HEK293 (cell line): Measurements from ENCODE around the gene SETD7.

Experiments
- SP3 ChIP-seq: fragments of 450-650 bp; formaldehyde crosslinking; IDR thresholded peaks from 2 replicates; pipeline ENCODE4 v1.5.1; 2016; ENCODE audit warnings: missing biosample characterization, missing genetic modification characterization
- YY1 ChIP-seq: fragments of 450-650 bp; formaldehyde crosslinking; IDR thresholded peaks from 2 replicates; pipeline ENCODE4 v1.5.1; 2018; ENCODE audit warnings: missing biosample characterization, missing genetic modification characterization
- ZBTB7A ChIP-seq: fragments of 450-650 bp; formaldehyde crosslinking; IDR thresholded peaks from 2 replicates; pipeline ENCODE4 v1.5.1; 2016; ENCODE audit warnings: low read depth, missing biosample characterization, missing genetic modification characterization
- ZNF121 ChIP-seq: fragments of 450-650 bp; formaldehyde crosslinking; IDR thresholded peaks from 2 replicates; pipeline ENCODE4 v1.5.1; 2016; ENCODE audit warnings: missing biosample characterization, missing genetic modification characterization
- ZNF138 ChIP-seq: fragments of 450-650 bp; formaldehyde crosslinking; IDR thresholded peaks from 2 replicates; pipeline ENCODE4 v1.5.1; 2016; ENCODE audit warnings: missing biosample characterization, missing genetic modification characterization, borderline replicate concordance
- ZNF16 ChIP-seq: fragments of 450-650 bp; formaldehyde crosslinking; IDR thresholded peaks from 2 replicates; pipeline ENCODE4 v1.5.1; 2016; ENCODE audit warnings: low read depth, missing biosample characterization, missing genetic modification characterization
- ZNF660 ChIP-seq: fragments of 450-650 bp; IDR thresholded peaks from 2 replicates; pipeline ENCODE4 v1.5.1; 2018; ENCODE audit warnings: missing biosample characterization, mild to moderate bottlenecking, missing genetic modification characterization
- ZSCAN18 ChIP-seq: fragments of 450-650 bp; formaldehyde crosslinking; IDR thresholded peaks from 2 replicates; pipeline ENCODE4 v1.5.1; 2016; ENCODE audit warnings: missing biosample characterization, missing genetic modification characterization
- TF ChIP-seq, protein P1 (sequence below): fragments of 450-650 bp; formaldehyde crosslinking; IDR thresholded peaks from 2 replicates; pipeline ENCODE4 v1.5.1; 2016; ENCODE audit warnings: missing biosample characterization, missing genetic modification characterization
- TF ChIP-seq, protein P2 (sequence below): fragments of 450-650 bp; formaldehyde crosslinking; IDR thresholded peaks from 2 replicates; pipeline ENCODE4 v1.5.1; 2016; ENCODE audit warnings: missing biosample characterization, missing genetic modification characterization
- TF ChIP-seq, protein P3 (sequence below): sonication (generic); formaldehyde crosslinking; IDR thresholded peaks from 2 replicates; pipeline ENCODE4 v1.8.1; 2022; ENCODE audit warnings: mild to moderate bottlenecking, moderate library complexity, missing genetic modification reagents

GRCh38 chr4:139537292-139537691, 18.7 kb downstream of the SETD7 start:
- TF ChIP-seq YY1 (tag by site-specific recombination) (no peak), ZNF16 (no peak), ZSCAN18 (no peak), ZBTB7A (tag by site-specific recombination) (no peak), SP3 (tag by site-specific recombination) (no peak), ZNF138 (tag by site-specific recombination) (no peak), ZNF121 (tag by site-specific recombination) (no peak), ZNF660 (tag by site-specific recombination) (no peak)
- TF ChIP-seq, protein P1, sequence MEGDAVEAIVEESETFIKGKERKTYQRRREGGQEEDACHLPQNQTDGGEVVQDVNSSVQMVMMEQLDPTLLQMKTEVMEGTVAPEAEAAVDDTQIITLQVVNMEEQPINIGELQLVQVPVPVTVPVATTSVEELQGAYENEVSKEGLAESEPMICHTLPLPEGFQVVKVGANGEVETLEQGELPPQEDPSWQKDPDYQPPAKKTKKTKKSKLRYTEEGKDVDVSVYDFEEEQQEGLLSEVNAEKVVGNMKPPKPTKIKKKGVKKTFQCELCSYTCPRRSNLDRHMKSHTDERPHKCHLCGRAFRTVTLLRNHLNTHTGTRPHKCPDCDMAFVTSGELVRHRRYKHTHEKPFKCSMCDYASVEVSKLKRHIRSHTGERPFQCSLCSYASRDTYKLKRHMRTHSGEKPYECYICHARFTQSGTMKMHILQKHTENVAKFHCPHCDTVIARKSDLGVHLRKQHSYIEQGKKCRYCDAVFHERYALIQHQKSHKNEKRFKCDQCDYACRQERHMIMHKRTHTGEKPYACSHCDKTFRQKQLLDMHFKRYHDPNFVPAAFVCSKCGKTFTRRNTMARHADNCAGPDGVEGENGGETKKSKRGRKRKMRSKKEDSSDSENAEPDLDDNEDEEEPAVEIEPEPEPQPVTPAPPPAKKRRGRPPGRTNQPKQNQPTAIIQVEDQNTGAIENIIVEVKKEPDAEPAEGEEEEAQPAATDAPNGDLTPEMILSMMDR (tag by site-specific recombination), result no peak
- TF ChIP-seq, protein P2, sequence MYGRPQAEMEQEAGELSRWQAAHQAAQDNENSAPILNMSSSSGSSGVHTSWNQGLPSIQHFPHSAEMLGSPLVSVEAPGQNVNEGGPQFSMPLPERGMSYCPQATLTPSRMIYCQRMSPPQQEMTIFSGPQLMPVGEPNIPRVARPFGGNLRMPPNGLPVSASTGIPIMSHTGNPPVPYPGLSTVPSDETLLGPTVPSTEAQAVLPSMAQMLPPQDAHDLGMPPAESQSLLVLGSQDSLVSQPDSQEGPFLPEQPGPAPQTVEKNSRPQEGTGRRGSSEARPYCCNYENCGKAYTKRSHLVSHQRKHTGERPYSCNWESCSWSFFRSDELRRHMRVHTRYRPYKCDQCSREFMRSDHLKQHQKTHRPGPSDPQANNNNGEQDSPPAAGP (tag by site-specific recombination), result no peak
- TF ChIP-seq, protein P3, sequence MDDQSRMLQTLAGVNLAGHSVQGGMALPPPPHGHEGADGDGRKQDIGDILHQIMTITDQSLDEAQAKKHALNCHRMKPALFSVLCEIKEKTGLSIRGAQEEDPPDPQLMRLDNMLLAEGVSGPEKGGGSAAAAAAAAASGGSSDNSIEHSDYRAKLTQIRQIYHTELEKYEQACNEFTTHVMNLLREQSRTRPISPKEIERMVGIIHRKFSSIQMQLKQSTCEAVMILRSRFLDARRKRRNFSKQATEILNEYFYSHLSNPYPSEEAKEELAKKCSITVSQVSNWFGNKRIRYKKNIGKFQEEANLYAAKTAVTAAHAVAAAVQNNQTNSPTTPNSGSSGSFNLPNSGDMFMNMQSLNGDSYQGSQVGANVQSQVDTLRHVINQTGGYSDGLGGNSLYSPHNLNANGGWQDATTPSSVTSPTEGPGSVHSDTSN (CRISPR knock-in tag), result no peak
